Measurements from ENCODE around the gene C6orf62.
"Not testable (repeated sequence)": the region's sequence is repeated elsewhere in the genome, so short reads cannot be mapped to it uniquely, and the experiment has no call there.

Gene C6orf62

DNA sequence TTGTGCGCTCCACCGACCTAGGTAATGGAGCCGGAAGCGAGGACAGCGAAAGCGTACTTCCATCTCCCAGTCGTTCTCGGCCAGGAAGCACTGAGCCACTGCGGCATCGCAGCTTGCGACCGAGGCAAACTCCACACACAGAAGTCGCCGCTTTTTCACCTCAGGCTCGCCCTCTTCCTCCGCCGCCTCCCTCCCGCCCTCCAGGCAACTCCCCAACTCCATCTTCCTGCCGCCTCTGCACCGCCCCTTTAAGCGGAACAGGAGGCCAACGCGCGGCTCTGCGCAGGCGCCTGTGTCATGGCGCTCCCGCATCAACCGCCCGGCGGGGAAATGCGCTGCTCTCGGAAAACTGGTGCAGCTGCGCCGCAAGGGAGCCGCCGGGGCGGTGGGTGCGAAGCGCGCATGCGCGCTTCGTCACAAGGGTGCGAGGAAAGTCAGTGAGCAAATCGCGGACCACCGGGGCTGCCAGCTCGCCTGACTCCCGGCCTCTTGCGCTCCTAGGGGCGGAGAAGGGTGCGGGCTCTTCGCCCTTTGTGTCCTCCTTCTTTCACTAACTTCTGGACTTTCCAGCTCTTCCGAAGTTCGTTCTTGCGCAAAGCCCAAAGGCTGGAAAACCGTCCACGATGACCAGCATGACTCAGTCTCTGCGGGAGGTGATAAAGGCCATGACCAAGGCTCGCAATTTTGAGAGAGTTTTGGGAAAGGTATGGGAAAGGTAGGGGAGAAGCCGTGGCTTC, 52.1 kb downstream of the C6orf62 start, which contains the start of the genes ACOT13 and TDP2:
ACOT13 (plus strand) TSS at position 437 of the 737 bp plus-strand sequence; CDS start at position 624, 187 bp downstream.
TDP2 (minus strand) TSS at position 259 of the 737 bp plus-strand sequence; CDS start at position 222, 37 bp downstream.
- DNase-seq, result peak; percentile 93

DNA sequence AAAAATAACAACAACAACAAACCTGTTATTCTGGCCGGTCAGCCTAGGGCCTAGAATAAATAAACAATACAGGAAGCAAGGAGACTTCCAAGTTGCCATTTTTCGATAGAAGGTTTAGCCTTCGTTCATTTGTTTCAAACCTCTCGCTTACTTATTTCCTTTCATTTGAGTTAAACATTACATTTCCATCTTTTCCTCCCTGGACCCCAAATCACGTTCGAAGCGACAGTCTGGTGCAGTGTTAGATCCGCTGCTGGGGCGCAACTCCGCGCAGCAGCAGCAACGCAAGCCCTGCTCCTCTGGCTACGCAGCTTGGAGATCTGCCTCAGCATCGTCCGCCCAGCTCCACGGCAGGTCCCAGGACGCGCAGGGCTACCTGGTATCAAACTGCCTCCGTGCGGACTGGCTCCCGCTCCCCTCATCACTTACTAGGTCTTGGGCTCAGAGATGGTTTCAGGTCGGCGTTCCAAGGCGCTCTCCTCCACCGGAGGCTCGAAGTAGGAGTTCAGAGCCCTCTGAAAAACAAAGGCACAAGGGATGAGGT, 52.8 kb downstream of the C6orf62 start:
- DNase-seq, result no peak

DNA sequence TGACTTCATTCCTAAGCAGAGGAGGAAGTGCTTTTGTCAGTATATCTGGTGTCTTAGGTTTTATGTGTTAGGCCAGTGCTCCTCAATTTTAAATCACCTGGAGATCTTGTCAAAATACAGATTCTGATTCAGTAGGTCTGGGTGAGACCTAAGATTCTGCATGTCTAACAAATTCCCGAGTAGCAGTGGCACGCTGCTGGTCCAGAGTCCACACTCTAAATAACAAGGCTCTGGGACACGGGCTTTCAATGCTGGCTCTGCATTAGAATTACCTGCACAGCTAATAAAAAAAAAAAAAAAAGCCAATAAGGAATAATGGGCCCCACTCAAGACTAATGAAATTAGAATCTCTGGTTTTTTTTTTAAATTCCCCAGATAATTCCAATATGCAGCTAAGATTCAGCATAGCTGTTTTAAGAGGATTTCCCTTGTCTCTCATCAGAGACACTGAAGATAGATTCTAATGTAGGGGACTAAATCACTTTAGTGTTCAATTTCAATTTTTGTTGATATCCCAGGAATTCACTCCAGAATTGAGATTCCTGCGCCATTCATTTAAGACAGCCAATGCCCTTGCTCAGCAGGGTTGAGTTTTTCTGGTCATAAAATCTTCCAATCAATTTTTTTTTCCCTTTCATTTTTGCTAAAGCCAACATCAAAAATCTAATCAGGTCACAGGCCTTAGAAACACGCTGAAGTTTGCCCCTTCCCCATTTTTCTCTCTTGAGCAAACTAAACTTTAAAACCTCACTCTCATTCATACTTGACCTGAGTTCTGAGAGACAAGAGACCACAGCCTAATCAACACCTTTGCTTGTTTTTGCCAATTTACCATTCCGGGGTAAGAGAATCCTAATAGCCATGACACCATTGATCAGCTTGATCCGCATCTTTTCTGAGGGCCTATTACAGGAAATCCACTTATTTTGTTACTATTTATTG, 54.6 kb downstream of the C6orf62 start:
- no peak for DNase-seq

DNA sequence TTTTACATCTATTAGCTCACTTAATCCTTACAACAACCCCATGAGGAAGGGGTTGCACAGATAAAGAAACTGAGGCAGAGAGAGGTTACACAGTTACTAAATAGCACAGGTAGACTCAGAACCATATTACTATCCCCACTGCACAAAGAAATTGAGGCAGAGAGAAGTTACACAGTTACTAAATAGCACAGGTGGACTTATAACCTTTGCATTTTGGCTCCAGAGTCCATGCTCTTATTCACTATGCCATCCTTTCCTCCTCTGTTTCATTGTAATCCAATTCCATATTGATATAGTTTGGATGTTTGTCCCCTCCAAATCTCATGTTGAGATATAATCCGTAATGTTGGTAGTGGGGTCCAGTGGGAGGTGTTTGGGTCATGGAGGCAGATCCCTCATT, 55.8 kb downstream of the C6orf62 start:
- DNase-seq, result no peak

DNA sequence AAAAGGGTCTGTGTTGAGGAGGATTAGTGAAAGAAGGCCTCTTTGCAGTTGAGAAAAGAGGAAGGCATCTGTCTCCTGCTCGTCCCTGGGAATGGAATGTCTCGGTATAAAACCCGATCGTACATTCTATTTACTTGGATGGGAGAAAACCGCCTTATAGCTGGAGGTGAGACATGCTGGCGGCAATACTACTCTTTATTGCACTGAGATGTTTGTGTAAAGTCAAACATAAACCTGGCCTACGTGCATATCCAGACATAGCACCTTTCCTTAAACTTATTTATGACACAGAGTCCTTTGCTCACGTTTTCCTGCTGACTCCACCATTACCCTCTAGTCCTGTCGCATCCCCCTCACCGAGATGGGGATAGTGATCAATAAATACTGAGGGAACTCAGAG, 56.7 kb downstream of the C6orf62 start:
- DNase-seq, result no peak

DNA sequence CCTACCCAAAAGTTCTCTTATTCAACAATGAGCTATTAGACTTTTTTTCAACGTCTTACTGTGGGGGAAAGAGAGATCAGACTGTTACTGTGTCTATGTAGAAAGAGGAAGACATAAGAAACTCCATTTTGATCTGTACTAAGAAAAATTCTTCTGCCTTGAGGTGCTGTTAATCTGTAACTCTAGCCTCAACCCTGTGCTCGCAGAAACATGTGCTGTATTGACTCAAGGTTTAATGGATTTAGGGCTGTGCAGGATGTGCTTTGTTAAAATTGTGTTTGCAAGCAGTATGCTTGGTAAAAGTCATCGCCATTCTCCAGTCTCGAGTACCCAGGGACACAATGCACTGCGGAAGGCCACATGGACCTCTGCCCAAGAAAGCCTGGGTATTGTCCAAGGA, 57.2 kb downstream of the C6orf62 start:
- not testable (repeated sequence) for DNase-seq

DNA sequence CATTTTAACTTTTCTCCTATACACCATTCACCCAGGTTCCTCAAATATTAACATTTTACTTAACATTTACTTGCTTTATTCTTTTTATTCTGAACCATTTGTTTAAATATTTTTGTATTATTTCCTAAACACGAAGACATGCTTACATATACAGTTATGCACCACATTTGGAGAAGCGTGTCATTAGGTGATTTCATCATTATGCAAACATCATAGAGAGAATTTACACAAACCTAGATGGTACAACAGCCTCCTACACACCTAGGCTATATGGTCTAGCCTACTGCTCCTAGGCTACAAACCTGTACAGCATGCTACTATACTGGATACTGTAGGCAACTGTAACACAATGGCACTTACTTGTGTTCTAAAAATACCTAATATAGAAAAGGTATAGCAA, 58.8 kb downstream of the C6orf62 start:
- no peak for DNase-seq

DNA sequence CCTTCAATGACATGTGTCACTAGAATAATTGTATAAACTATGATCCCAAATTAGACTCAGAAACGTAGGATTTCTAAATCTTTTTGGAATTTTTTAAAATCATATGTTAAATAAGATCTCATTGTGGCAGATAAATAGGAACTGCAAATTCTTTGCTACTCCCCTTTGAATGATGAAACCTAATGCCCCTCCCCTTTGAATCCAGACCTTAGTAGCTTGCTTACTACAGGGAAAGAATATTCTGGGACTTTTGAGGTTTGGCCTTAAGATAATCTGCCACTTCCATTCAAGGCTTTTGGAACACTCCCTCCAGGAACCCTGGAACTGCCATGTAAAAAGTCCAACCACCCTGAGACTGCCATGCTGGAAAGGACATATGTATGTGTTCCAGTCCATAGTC, 59.4 kb downstream of the C6orf62 start:
- DNase-seq, result no peak

DNA sequence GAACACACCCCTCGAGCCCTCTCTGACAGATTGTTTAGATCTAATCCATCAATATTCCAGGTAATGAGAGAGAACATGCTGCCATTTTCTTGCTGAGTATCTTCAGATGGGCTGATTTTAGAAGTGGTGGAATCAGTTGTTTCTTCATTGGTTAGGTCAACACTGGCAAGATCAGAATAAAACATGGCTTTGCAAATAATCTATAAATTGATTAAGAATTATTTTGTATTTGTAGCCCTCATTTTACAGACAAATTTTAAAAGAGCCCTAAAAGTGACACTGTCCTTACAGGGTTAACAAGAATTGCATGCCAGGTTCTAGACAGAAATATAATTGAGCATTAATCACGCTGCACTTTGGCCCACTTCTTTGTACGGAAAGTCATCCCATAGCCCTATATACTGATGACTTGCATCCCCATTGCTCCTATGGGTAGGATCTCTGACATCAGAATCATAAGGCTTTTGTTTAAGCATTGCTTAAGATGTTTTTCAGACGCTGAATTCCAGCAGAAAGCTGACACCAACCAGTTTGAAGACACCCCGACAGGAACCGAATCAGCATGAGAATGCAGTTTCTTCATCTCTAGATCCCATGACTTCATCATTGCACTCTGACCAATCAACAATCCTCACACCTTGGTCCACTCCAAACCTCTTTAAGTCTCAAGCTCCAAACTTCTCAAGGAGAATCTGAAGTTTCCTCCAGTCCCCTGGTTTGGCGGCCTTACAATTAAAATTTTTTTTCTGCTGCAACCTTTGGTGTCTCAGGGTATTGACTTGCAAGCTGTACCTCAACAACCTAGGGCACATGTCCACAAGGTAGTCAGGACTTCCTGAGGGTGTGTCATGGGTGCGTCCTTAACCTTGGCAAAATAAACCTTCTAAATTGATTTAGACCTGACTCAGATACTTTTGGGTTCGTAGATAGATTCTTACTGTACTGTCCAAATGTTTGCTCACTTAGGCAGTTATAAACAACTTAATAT, 60.1 kb downstream of the C6orf62 start:
- no peak for DNase-seq

DNA sequence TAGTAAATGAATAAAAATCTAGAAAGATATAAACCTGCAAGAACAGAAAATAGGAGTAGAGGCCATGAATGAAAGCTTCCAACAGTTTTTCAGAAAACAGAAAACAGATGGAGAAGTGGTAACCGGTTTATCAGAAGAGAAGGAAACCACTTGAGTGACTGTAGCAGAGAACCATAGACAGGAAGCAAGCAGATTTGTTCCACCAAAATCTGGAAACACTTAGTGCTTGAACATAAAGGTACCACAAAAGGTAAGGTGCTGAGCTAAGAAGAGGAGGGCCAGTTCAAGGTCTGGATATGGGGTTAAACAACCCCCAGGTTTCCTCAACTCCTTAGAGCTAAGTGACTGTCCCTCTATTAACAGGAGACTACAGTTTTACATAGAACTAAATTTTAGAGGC, 63.7 kb downstream of the C6orf62 start:
- no peak for DNase-seq

Data from SHP77 treated with DMSO at 0.1 percent for 48 hours (cell line).